Adrenal gland (tissue), 12 donors: Measurements from ENCODE around the gene IQGAP3. TPM values are rescaled to one million over a fixed set of nuclear protein-coding genes. Genes with fewer than 3 reads are reported as not detected.

Source experiments
- DNase-seq, 7 donors: peaks; one replicate each; pipeline ENCODE4 v3.0.0-alpha.2; 2019 to 2020
- H3K27ac ChIP-seq, 5 donors: fragments of 200-600 bp; sonication (generic) in 4 of 5; 1 replicate in 3 of 5; 2 replicates in 2 of 5; pipeline versions ENCODE4 v1.5.1 to v1.8.0; 2016 to 2020; ENCODE audit warnings: mild to moderate bottlenecking in 1 of 5
- H3K27me3 ChIP-seq: fragments of 200-600 bp; 2 replicates; pipeline ENCODE4 v1.8.0; 2021
- H3K36me3 ChIP-seq, 2 donors: fragments of 200-600 bp; replicated peaks in 1 of 2; 1 replicate in 1 of 2; 2 replicates in 1 of 2; pipeline versions ENCODE4 v1.5.1 to v1.8.0; 2018 to 2022
- H3K4me1 ChIP-seq, 2 donors: fragments of 200-600 bp; replicated peaks in 1 of 2; 1 replicate in 1 of 2; 2 replicates in 1 of 2; pipeline versions ENCODE4 v1.5.1 to v1.8.0; 2018 to 2021
- H3K4me3 ChIP-seq, 4 donors: fragments of 200-600 bp; sonication (generic) in 3 of 4; one replicate each; pipeline ENCODE4 v1.5.1; 2016 to 2018
- H3K9me3 ChIP-seq, 3 donors: fragments of 200-600 bp; sonication (generic) in 1 of 3; replicated peaks in 1 of 3; 1 replicate in 2 of 3; 2 replicates in 1 of 3; pipeline versions ENCODE4 v1.5.1 to v1.8.0; 2016 to 2021
- POLR2A ChIP-seq, 2 donors: fragments of 450-650 bp; IDR thresholded peaks; one replicate each; pipeline ENCODE4 v1.6.1; 2017; ENCODE audit warnings: antibody characterized with exemption in 2 of 2, mild to moderate bottlenecking in 2 of 2, moderate library complexity in 1 of 2
- WGBS, 4 donors: extraction: QIAGEN DNeasy Blood & Tissue Kit in 2 of 4; methylation state at CpG; one replicate each; pipeline versions ENCODE4 v1.1.5 to v1.1.7; 2013 to 2017; 5-methylcytosine and 5-hydroxymethylcytosine counted together
- intact Hi-C, 2 donors: fragments of 100-400 bp; cut with DNase I; formaldehyde crosslinking; loops; one replicate each; pipeline versions ENCODE4 v1.14.1 to v1.15.0; 2022 to 2023
- polyA plus RNA-seq, 3 donors: library from polyadenylated mRNA; stranded (reverse); fragments of 200-250 nt in 2 of 3; fragments of 350-450 nt in 1 of 3; fragmentation: Illumina TruSeq in 1 of 3; extraction: RNeasy Lipid Tissue Mini Kit (QIAGEN cat#74804) in 1 of 3; gene quantifications; one replicate each; pipeline ENCODE4 v1.2.3, GENCODE V29; 2013 to 2014
- total RNA-seq, 9 donors: library from RNA; depleted of rRNA in 4 of 9; stranded (reverse); fragments of >200 nt in 4 of 9; fragments of 120-200 nt in 1 of 9; fragmentation: NEBNext Ultra II Directional in 1 of 9; extraction: Animal tissue kit (Norgen Biotek cat#: 25700) in 1 of 9; gene quantifications; one replicate each; pipeline versions ENCODE4 v1.1.0 to v1.2.4, GENCODE V29; 2013 to 2023
- TF ChIP-seq, protein P1 (sequence below), 6 experiments: fragments of 450-650 bp in 4 of 6; fragments of 200-600 bp in 2 of 6; sonication (generic) in 1 of 6; IDR thresholded peaks; 1 replicate in 5 of 6; 2 replicates in 1 of 6; pipeline versions ENCODE4 v1.5.1 to v1.8.0; 2016 to 2021; ENCODE audit warnings: antibody characterized with exemption in 6 of 6, mild to moderate bottlenecking in 2 of 6, moderate library complexity in 1 of 6
- donor health status: healthy with polysubstance abuse.
- donor health status: Bipolar disorder and iron deficiency.
- donor health status: DM: yes; HTN: yes; CAD: no.
- donor health status: DM: no; HTN: no; CAD: no.
- donor health status: DM: no; HTN: no; CAD: no.
- donor health status: DM: yes; HTN: yes; CAD: no.

Gene IQGAP3
- total and polyA plus RNA-seq, 12 donors = 0.16 to 5.3 (median 0.80) TPM

DNA sequence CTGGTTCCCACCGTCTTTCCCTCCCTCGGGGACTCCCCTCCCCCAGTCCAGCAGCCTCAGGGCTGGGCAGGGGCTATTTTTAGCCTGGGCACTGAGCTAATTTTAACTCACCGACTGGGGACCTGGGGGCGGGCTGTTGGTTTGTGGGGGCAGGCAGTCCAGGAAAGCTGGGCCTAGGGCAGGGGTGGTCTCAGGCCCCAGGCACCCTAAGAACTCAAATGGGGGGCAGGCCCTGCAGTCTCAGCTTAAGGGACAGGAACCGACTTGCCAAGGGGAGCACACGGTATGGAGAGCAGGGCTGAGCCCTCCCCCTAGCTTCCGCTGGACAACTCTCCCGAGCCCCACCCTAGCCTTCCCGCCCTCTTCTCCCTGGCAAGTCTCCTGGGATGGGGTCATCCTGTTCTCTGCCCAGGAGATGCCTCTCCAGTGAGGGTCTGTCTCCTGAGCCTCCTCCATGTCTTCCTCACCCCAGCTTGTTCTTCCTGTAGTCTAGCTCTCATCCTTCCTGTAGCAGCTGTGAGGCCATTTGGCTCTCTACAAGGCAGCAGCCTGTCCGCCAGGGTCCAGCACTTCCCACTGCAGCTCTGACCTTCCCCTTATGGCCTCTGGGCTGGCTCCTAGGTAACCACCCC lies 81.8 kb downstream of the IQGAP3 start:
- peak overlapping the region in 1 of 4 donors; percentile 45 for H3K4me3 ChIP-seq
- no peaks in the 10 kb centered on the region for H3K36me3 ChIP-seq
- TF ChIP-seq, protein P1, sequence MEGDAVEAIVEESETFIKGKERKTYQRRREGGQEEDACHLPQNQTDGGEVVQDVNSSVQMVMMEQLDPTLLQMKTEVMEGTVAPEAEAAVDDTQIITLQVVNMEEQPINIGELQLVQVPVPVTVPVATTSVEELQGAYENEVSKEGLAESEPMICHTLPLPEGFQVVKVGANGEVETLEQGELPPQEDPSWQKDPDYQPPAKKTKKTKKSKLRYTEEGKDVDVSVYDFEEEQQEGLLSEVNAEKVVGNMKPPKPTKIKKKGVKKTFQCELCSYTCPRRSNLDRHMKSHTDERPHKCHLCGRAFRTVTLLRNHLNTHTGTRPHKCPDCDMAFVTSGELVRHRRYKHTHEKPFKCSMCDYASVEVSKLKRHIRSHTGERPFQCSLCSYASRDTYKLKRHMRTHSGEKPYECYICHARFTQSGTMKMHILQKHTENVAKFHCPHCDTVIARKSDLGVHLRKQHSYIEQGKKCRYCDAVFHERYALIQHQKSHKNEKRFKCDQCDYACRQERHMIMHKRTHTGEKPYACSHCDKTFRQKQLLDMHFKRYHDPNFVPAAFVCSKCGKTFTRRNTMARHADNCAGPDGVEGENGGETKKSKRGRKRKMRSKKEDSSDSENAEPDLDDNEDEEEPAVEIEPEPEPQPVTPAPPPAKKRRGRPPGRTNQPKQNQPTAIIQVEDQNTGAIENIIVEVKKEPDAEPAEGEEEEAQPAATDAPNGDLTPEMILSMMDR (IDR thresholded peaks at IDR 0.05) = peak; percentile 15 to 59 (median 42)
- TF ChIP-seq POLR2A (IDR thresholded peaks at IDR 0.05) = no peak
- H3K9me3 ChIP-seq = no peaks in the 10 kb centered on the region
- H3K27me3 ChIP-seq = no peaks in the 10 kb centered on the region
- DNase-seq = peak in 4 of 7 donors; percentile 45 to 78 (median 72)
- H3K27ac ChIP-seq = peak overlapping the region; percentile 8 to 100 (median 77)
- intact Hi-C loops = no loop called here
- WGBS, 4 donors = 4 to 12% (median 5%) methylated on average over 3 to 10 of the region's 10 CpGs
- H3K4me1 ChIP-seq = peaks cover 80 to 92% of the 10 kb centered on the region in 2 donors

DNA sequence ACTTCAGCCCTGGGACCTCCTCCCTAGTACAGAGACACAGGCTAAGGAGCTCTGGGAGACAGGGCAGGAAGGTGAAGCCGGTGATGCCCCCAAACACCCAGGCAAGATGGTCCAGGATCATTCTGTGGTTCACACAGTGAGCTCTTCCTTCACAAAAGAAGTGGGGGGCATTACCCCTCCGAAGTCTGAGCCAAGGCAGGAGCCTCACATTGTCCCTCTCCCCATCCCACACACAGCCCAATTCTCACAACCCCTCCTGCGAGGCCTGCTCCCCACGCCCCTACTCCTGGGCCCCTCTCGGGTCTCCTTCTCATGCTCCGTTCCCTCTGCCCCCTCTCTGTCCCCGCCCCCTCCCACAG lies 82.5 kb downstream of the IQGAP3 start:
- DNase-seq = no peak
- Histone ChIP-seq H3K27me3 (no peaks in the 10 kb centered on the region), H3K27ac (peak overlapping the region in 4 of 5 donors; percentile 41 to 100 (median 84)), H3K36me3 (no peaks in the 10 kb centered on the region), H3K4me3 (peak overlapping the region in 1 of 4 donors; percentile 45), H3K4me1 (peaks cover 74 to 86% of the 10 kb centered on the region in 2 donors), H3K9me3 (no peaks in the 10 kb centered on the region)
- intact Hi-C loops = no loop called here
- WGBS, 4 donors = 21 to 33% (median 29%) methylated on average over 7 of the region's 7 CpGs
- no peak for TF ChIP-seq POLR2A (IDR thresholded peaks at IDR 0.05)
- TF ChIP-seq, protein P1 (IDR thresholded peaks at IDR 0.05) = no peak

DNA sequence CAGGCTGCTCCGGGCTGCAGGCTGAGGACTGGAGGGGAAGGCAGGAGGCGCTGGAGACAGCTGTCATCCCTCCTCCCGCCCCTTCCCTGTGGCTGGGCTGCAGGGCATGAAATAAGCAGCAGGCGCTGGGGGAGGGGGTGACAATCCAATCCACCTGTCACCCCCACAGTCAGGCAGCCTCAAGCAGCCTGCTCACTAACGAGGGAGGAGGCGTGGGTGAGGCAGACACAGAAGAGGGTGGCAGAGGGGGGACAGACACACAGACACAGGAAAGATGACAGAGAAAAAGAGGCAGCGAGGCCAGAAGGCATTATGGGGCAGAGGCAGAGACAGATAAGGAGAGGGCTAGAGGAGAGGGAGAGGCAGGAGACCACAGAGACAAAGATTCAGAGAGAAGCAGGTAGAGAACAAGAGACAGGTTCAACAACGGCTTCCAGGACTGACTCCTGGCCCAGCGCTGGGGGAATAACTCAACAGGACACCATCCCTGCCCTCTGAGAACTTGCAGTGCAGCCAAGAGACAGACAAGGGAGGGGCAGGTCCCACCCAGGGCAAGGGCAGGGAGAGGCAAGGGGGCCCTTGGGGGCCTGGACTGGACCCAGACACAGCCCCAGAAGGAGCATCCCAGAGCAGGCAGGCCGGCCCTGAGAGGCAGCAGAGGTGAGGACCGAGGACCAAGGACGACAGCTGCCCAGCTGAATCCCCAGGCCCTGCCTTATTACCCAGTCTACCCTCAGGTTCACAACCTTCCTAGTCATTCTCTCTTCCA lies 83.0 kb downstream of the IQGAP3 start:
- Histone ChIP-seq H3K27ac (peak overlapping the region in 4 of 5 donors; percentile 41 to 100 (median 84)), H3K27me3 (no peaks in the 10 kb centered on the region), H3K9me3 (no peaks in the 10 kb centered on the region), H3K36me3 (no peaks in the 10 kb centered on the region), H3K4me1 (peaks cover 73 to 85% of the 10 kb centered on the region in 2 donors), H3K4me3 (peak overlapping the region in 1 of 4 donors; percentile 45)
- WGBS, 4 donors = 8 to 10% (median 10%) methylated on average over 6 to 12 of the region's 12 CpGs
- intact Hi-C loops = no loop called here
- DNase-seq = peak in 4 of 7 donors; percentile 57 to 83 (median 69)
- TF ChIP-seq, protein P1 (IDR thresholded peaks at IDR 0.05) = peak in 4 of 6 experiments; percentile 16 to 23 (median 20)
- peak in 1 of 2 donors; percentile 3 for TF ChIP-seq POLR2A (IDR thresholded peaks at IDR 0.05)

DNA sequence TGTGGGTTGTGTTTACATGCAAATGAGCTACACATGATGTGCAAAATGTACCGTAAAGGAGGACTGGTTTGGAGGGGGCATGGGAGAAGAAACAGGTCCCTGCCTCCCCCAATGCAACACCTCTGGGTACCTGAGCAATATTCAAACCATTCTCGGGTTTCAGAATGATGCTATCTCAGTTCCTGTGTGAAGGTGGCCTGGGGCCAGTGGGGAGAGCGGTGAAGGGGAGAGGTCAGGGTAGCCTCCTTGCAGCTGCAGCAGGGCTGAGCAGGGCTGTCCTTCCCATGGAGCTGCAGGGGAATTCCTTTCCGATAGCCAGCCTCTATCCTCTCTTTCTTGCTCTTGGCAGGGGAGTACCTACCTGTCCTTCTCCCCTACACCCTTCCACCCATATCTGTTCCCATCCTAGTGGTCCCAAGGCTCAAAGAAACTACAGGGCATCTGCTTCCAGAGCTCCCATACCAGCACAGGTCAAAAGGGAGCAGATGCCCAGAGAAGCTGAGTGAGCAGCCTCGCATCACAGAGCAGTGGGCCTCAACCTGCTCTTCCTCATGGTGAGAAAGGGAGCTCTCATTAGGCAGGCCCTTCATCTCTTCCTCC lies 83.7 kb downstream of the IQGAP3 start:
- H3K36me3 ChIP-seq = no peaks in the 10 kb centered on the region
- no peak for DNase-seq
- H3K9me3 ChIP-seq = no peaks in the 10 kb centered on the region
- no peak for TF ChIP-seq POLR2A (IDR thresholded peaks at IDR 0.05)
- TF ChIP-seq, protein P1 (IDR thresholded peaks at IDR 0.05) = no peak
- peaks cover 68 to 85% of the 10 kb centered on the region in 2 donors for H3K4me1 ChIP-seq
- 35 to 52% (median 43%) methylated on average over 4 to 5 of the region's 5 CpGs for WGBS, 4 donors
- H3K27ac ChIP-seq = peak overlapping the region in 4 of 5 donors; percentile 41 to 100 (median 84)
- no peaks in the 10 kb centered on the region for H3K27me3 ChIP-seq
- intact Hi-C loops = no loop called here
- peak overlapping the region in 1 of 4 donors; percentile 9 for H3K4me3 ChIP-seq
